GM19395 (cell line): ENCODE data around the gene CLDN5.

Source experiments
- ATAC-seq: cut with Tn5 transposase; IDR thresholded peaks from one replicate; pipeline ENCODE4 v1.9.1; 2021; ENCODE audit warnings: mild to moderate bottlenecking, moderate library complexity; ENCODE audit not compliant: unreplicated experiment

CLDN5 gene

DNA sequence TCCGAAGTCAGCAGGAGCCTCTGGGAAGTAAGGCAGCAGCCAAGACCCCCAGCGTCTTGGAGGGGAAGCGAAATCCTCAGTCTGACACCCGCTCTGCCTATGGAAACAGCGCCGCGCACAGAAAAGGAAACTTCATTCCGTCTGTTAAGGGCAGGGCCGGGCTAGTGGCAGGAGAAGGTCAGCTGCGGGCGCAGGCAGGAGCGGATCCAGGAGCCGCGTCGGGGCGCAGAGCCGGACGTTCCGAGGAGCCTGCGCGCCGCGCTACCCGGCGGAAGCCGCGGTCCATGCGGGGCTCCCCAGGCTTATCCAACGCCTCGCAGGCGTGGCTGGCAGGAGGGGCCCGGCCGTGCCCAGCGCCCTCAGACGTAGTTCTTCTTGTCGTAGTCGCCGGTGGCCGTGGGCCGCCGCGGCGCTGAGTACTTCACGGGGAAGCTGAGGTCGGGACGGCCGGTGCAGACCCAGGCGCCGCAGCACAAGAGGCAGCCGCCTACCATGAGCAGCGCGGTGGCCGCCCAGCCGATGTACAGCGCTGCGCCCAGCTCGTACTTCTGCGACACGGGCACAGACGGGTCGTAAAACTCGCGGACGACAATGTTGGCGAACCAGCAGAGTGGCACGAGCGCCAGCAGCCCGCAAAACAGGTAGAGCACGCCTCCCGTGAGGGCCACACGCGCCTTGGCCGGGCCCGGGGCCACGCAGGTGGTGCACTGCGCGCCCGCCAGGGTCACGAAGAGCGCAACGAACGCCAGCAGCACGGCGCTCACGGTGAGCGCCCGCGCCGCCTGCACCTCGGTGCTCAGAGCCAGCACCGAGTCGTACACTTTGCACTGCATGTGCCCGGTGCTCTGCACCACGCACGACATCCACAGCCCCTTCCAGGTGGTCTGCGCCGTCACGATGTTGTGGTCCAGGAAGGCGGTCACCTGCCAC lies 705 bp downstream of the CLDN5 start:
- ATAC-seq = no peak

- no peak for ATAC-seq
Observed at GRCh38 chr22:19522881-19523239, 1.4 kb downstream of the CLDN5 start.

DNA sequence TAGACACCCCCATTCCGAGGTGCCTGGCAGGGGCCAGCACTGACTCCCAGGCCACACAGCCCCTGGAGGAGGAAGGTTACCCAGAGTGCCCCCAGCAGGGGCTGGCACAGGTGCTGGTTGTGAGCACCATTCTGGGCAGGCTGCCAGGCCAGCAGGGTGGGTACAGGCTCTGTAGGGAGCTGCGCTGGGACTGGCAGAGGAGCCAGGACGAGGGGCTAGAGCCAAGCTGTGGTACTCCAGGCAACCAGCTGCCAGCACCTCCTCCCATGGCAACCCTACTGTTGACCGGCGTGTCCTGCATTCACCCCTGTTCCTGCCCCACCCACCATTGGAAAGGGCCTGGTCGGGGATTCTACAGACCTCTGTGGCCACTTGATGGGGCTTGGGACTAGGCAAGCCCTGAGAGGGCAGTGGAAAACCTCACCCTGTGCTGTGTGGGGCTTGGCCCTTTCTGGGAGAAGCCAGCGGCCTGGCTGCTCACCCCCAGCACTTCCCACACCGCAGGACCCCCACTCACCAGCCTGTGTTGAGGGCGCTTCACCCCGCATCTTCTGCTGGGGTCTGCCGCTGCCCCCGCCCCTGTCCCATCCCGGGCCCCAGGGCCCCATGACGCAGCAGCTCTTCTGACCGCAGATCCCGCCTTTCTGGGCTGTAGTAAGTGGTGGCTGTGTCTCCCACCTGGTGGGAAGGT lies 1.9 kb downstream of the CLDN5 start:
- ATAC-seq = no peak

DNA sequence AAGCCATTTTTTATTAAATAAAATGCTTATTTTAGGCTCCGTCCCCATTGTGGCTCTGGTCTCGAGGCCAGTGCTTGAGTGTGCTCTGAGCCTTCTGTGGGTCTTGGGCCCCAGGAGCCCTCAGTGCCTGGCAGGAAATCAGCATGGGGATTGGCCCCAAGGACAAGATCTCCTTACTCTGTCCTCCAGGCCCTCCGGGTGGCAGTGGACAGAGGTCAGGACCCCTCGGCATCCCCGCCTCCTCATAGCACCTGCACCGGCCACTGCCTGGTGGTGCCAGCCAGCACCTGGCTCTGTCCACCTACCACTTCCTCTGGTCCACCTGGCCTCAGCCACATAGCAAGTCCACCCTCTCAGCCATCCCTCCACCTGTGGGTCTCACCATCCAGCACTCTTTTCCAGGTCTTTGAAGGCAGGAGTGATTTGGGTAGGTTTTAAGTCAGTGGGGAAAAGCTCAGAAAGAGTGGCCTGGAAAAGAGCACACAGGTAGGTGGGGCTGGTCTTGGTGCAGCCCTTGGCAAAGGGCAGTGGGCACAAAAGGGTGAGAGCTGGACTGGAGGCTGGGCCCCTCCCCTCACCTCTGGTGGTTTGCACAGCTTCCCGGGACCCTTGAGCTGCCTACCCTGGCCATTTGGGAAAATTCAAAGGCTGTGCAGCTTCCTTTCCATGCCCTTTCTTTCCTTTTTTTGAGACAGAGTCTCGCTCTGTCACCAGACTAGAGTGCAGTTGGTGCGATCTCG lies 3.5 kb downstream of the CLDN5 start:
- ATAC-seq = no peak

- no peak for ATAC-seq
Observed at GRCh38 chr22:19520007-19520406, 4.2 kb downstream of the CLDN5 start.

DNA sequence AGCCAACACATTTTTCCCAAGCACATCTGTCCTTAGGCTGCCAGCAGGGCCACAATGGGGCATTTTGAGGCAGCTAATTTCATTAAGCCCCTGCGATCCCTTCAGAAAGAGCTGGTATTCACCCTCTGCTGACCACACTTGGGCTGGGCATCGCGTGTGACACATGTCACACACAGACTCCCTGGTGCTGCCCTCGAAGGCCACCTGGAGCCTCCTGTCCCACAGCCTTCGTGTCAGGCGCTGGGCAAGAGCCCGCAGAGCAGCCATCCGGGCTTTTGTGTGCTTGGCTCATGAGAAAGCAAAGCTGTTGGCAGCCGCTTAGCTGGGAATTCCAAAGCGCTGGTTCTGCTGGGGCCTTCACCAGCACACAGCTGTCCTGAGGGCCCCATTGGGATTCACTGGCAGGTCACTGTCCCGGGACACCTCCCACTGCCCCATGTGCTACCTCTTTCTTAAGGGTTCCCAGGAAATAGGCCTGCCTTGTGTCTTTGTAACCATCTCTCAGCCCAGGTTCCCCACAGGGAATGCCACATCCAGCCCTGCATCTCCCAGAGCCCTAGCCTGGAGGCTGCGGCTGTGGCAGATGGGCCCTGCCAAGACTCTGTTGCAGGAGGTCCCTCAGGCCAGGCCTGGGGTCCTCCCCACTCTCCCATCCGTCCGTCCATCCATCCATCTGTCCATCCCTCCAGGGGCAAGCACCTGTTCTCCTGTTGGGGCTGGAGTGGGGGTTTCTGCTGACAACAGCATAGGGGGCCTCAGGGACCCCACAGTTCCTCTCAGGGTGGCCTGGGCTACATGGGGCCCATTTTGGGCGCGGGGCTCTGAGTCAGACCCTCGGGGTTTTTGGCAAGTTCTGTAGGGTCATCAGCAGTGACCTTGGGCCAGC lies 4.9 kb downstream of the CLDN5 start:
- no peak for ATAC-seq

- no peak for ATAC-seq
Observed at GRCh38 chr22:19518635-19519034, 5.6 kb downstream of the CLDN5 start.

DNA sequence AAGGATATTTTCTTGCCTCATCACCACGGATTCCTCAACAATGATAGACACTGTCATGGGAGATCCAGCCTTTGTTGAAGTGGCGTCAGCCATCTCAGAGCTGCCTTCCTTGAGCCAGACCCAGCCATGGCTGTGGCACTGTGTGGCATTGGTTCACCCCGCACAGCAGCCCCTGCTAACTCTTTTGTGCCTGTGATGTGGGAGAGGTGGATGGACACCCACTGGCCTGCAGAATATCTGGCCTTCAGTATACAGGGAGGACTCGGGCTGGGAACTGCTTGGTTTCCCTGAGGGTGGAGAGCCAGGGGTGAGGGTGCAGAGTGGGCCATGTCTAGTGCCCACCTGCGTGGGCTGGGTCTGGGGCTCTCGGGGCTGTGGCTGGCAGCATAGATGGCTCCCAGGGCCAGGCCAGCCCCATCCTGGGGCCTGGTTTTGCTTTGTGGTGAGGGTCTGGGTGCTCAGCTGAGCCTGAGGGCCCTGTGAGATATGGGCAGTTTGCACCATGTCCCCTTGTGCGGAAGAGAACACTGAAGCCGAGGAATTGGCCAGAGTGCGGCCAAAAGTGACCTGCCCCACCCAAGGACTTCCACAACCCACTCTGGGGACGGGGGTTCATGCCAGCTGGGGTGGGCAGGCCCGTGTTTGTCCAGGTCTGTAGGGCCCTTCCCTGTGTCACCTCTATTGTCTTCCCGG lies 6.1 kb downstream of the CLDN5 start:
- ATAC-seq = no peak

GRCh38 chr22:19517171-19517500 lies 7.1 kb downstream of the CLDN5 start:
- ATAC-seq = no peak

GRCh38 chr22:19516378-19517170 lies 7.6 kb downstream of the CLDN5 start:
- ATAC-seq = no peak

DNA sequence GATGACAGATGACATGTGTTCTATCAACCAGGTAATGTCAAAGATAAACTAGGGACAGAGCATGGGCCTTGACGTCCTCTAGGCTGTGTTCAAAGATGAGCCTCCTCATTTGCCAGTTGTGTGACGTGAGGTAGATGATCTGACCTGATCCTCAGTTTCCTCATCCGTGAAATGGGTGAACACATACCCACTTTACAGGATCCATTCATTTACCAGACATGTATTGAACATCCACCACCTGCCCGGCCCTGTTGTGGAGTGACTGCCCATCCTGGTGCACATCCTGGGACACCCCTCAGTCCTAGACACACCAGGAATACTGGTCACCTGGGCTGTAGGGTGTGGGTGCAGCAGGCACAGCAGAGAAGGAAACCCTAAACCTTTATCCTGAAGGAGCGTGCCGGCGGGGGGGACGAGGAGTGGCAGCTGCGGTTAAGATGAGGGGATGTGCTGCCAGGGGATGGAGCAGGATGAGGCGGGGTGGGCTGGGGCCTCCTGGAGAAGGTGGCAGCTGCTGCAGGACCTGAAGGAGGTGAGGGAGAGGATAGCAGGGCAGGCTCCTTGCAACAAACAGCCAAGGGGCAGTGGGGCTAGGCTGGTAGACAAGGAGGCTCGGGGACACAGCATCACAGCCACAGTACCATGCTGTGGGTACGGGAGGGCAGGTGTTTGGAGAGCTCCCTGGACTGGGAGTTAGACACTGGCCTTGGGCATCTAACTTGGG lies 8.4 kb downstream of the CLDN5 start:
- ATAC-seq = no peak

DNA sequence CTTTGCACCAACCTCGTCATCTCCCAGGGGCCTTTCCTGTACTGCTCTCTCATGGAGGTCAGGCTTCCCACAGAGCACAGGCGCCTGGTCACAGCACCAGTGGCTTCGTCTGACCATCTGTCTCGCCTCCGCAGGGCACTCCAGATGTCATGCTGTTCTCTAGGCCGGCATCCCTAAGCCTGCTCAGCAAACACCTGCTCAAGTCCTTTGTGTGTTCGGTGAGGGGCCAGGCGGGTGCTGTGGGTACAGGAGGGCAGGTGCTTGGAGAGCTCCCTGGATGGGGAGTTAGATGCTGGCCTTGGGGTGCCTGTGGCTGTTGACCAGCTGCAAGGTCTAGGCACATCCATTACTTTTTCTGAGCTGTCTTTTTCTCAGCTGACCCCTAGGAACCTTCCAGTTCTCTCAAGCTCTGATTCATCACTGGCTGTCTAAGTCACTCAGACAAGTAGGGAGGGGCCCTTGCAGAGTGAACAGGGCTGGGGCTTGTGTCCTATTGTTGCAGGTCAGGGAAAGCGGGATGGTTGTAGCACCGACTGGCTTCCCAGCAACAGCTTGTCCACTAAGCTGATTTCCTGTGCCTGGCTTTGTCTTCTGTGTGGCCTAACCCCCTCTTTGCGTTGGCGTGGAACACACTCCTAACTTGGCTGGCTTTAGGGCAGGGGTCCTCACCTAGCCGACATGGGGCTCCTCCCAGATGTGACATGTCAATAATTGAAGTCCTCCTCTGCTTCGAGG lies 9.2 kb downstream of the CLDN5 start:
- no peak for ATAC-seq

DNA sequence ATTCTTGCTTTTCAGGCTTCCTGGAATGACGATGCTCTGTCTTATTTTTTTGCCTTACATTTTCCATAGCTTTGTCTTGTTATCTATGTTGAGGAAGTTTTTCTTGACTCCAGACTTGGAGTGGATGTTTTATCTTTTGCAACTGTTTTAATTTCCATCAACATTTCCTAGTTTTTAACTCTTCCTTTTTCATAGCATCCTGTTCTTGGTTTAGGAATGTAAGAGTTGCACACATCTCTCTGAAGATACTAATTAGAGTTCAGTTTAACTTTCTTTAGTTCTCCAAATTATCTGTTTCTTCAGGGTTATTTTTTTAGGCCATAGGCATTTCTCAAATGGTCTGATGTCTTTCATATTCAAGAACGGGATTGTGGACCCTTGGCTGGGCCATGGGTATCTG lies 10.4 kb downstream of the CLDN5 start:
- no peak for ATAC-seq

DNA sequence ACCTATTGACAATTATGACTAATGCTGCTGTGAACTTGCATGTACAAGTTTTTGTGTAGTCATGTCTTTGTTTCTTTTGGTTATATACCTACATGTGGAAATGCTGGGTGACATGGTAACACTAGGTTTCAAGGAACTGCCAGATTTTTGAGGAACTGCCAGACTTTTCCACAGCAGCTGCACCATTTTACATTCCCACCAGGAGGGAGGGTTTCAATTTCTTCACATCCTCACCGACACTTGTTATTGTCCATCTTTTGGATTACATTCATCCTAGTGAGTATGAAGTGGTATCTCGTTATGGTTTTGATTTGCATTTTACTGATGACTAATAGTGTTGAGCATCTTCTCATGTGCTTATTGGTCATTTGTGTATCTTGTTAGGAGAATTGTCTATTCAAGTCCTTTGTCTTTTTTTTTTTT lies 13.3 kb downstream of the CLDN5 start:
- no peak for ATAC-seq

- no peak for ATAC-seq
Observed at GRCh38 chr22:19509923-19510322, 14.3 kb downstream of the CLDN5 start.

- ATAC-seq = no peak
Observed at GRCh38 chr22:19509191-19509590, 15.0 kb downstream of the CLDN5 start.

- ATAC-seq = no peak
Observed at GRCh38 chr22:19508024-19508776, 16.0 kb downstream of the CLDN5 start.
